H1 (cell line): Measurements from ENCODE around the gene RIMBP2. TPM values are rescaled to one million over a fixed set of nuclear protein-coding genes. Genes with fewer than 3 reads are reported as not detected.

ENCODE experiments used
- CTCF ChIA-PET: fragments of 300-600 bp; sonication (Branson Sonifier 250); formaldehyde crosslinking; loops from one replicate; lab custom pipeline; 2021; ENCODE audit not compliant: partially characterized antibody; lab: Charles Lee
- POLR2A ChIA-PET: fragments of 300-600 bp; sonication (Branson Sonifier 250); formaldehyde crosslinking; loops from one replicate; lab custom pipeline; 2021; ENCODE audit warnings: inconsistent platforms; ENCODE audit not compliant: partially characterized antibody; lab: Charles Lee
- DNase-seq, 2 experiments: peaks; one replicate each; pipeline versions ENCODE4 v3.0.0 to v3.0.0-alpha.2; 2010 to 2022; ENCODE audit warnings: low spot score in 2 of 2, low read depth in 1 of 2, mixed read lengths in 1 of 2
- FAIRE-seq: peaks from 2 replicates; lab custom pipeline; 2011; peaks lifted over from hg19 to GRCh38; lab: Jason Lieb, UNC
- H2AFZ ChIP-seq: 2 replicates; pipeline ENCODE4 v1.8.1; 2012; ENCODE audit warnings: low read length, inconsistent platforms
- H2AK5ac ChIP-seq: 2 replicates; pipeline ENCODE4 v1.6.1; 2013; ENCODE audit warnings: low read depth, low read length
- H2BK120ac ChIP-seq: replicated peaks from 2 replicates; pipeline ENCODE3; 2013; ENCODE audit warnings: low read depth, low read length, inconsistent platforms
- H2BK12ac ChIP-seq: 2 replicates; pipeline ENCODE4 v1.6.1; 2013; ENCODE audit warnings: low read depth, low read length
- H2BK15ac ChIP-seq: 2 replicates; pipeline ENCODE4 v1.6.1; 2013; ENCODE audit warnings: low read length
- H2BK20ac ChIP-seq: 2 replicates; pipeline ENCODE4 v1.6.1; 2013; ENCODE audit warnings: low read length
- H2BK5ac ChIP-seq: 2 replicates; pipeline ENCODE4 v1.6.1; 2013; ENCODE audit warnings: low read depth, low read length
- H3K14ac ChIP-seq: 2 replicates; pipeline ENCODE4 v1.6.1; 2013; ENCODE audit warnings: inconsistent platforms; ENCODE audit not compliant: insufficient read length
- H3K18ac ChIP-seq: 2 replicates; pipeline ENCODE4 v1.6.1; 2013; ENCODE audit warnings: low read length; ENCODE audit errors: extremely low read depth
- H3K23ac ChIP-seq: 2 replicates; pipeline ENCODE4 v1.6.1; 2013; ENCODE audit warnings: inconsistent platforms; ENCODE audit not compliant: insufficient read length
- H3K23me2 ChIP-seq: 2 replicates; pipeline ENCODE4 v1.6.1; 2013; ENCODE audit warnings: low read depth, low read length
- H3K27ac ChIP-seq: 2 replicates; pipeline ENCODE4 v1.6.1; 2011; ENCODE audit warnings: low read depth, low read length, inconsistent platforms
- H3K27me3 ChIP-seq, 4 experiments: replicated peaks in 1 of 4; 1 replicate in 1 of 4; 2 replicates in 3 of 4; pipeline versions ENCODE4 v1.6.1 to v1.8.1; 2011 to 2013; ENCODE audit warnings: low read length in 3 of 4, mild to moderate bottlenecking in 3 of 4, inconsistent platforms in 2 of 4, mixed read lengths in 2 of 4, moderate library complexity in 1 of 4; ENCODE audit not compliant: control insufficient read depth in 3 of 4, insufficient read depth in 3 of 4; ENCODE audit errors: extremely low read depth in 1 of 4
- H3K36me3 ChIP-seq, 4 experiments: 2 replicates each; pipeline versions ENCODE4 v1.6.1 to v1.8.1; 2011 to 2013; ENCODE audit warnings: mild to moderate bottlenecking in 4 of 4, low read length in 3 of 4, moderate library complexity in 2 of 4, control low read depth in 1 of 4, inconsistent platforms in 1 of 4; ENCODE audit not compliant: insufficient read depth in 4 of 4, control insufficient read depth in 2 of 4
- H3K4ac ChIP-seq: replicated peaks from 2 replicates; pipeline ENCODE3; 2013; ENCODE audit warnings: low read length, low read depth, mixed read lengths, inconsistent platforms; ENCODE audit not compliant: insufficient read length
- H3K4me1 ChIP-seq, 4 experiments: replicated peaks in 1 of 4; 1 replicate in 1 of 4; 2 replicates in 3 of 4; pipeline versions ENCODE4 v1.6.1 to v1.8.1; 2011 to 2013; ENCODE audit warnings: low read length in 3 of 4, inconsistent platforms in 2 of 4, mixed read lengths in 1 of 4; ENCODE audit not compliant: insufficient read depth in 4 of 4, control insufficient read depth in 3 of 4
- H3K4me2 ChIP-seq, 2 experiments: 2 replicates each; pipeline versions ENCODE4 v1.6.1 to v1.8.1; 2011 to 2013; ENCODE audit warnings: low read depth in 2 of 2, low read length in 2 of 2, control low read depth in 1 of 2, inconsistent platforms in 1 of 2, mild to moderate bottlenecking in 1 of 2; ENCODE audit not compliant: insufficient read depth in 1 of 2
- H3K4me3 ChIP-seq, 4 experiments: fragments of 200-600, 300-600 bp in 1 of 4; sonication (generic), shearing (Covaris generic), sonication (Bioruptor Twin) in 1 of 4; 2 replicates each; pipeline versions ENCODE4 v1.5.1 to v1.8.1; 2011 to 2016; ENCODE audit warnings: low read length in 4 of 4, low read depth in 3 of 4, control low read depth in 2 of 4, inconsistent platforms in 2 of 4, mild to moderate bottlenecking in 2 of 4, mixed read lengths in 1 of 4, moderate library complexity in 1 of 4; ENCODE audit not compliant: insufficient read depth in 2 of 4; ENCODE audit errors: extremely low read depth in 1 of 4
- H3K56ac ChIP-seq: replicated peaks from 2 replicates; pipeline ENCODE3; 2013; ENCODE audit warnings: low read depth, mild to moderate bottlenecking, mixed read lengths, low read length, inconsistent platforms; ENCODE audit not compliant: insufficient read length
- H3K79me1 ChIP-seq: 2 replicates; pipeline ENCODE4 v1.6.1; 2013; ENCODE audit warnings: low read depth, low read length, control low read depth
- H3K79me2 ChIP-seq, 2 experiments: 2 replicates each; pipeline versions ENCODE4 v1.6.1 to v1.8.1; 2012 to 2013; ENCODE audit warnings: low read length in 2 of 2, mild to moderate bottlenecking in 2 of 2, inconsistent platforms in 1 of 2; ENCODE audit not compliant: insufficient read depth in 2 of 2, control insufficient read depth in 1 of 2
- H3K9ac ChIP-seq, 4 experiments: replicated peaks in 1 of 4; 1 replicate in 1 of 4; 2 replicates in 3 of 4; pipeline versions ENCODE4 v1.6.1 to v1.8.1; 2011 to 2013; ENCODE audit warnings: low read depth in 3 of 4, low read length in 3 of 4, control low read depth in 2 of 4, mild to moderate bottlenecking in 2 of 4, moderate library complexity in 2 of 4, inconsistent platforms in 1 of 4; ENCODE audit errors: extremely low read depth in 1 of 4
- H3K9me3 ChIP-seq, 2 experiments: 2 replicates each; pipeline versions ENCODE4 v1.6.1 to v1.8.1; 2012 to 2013; ENCODE audit warnings: mild to moderate bottlenecking in 2 of 2, moderate library complexity in 2 of 2, control low read depth in 1 of 2, inconsistent platforms in 1 of 2, low read depth in 1 of 2, low read length in 1 of 2, mixed read lengths in 1 of 2; ENCODE audit not compliant: insufficient read depth in 2 of 2
- H4K20me1 ChIP-seq, 2 experiments: replicated peaks in 1 of 2; 2 replicates each; pipeline versions ENCODE3 to v1.8.1; 2011 to 2013; ENCODE audit warnings: inconsistent platforms in 2 of 2, low read length in 2 of 2, mild to moderate bottlenecking in 1 of 2; ENCODE audit not compliant: insufficient read depth in 2 of 2, control insufficient read depth in 1 of 2
- H4K5ac ChIP-seq: 2 replicates; pipeline ENCODE4 v1.6.1; 2013; ENCODE audit warnings: low read length, low read depth, mixed read lengths, inconsistent platforms; ENCODE audit not compliant: insufficient read length
- H4K8ac ChIP-seq: 2 replicates; pipeline ENCODE4 v1.8.0; 2013; ENCODE audit warnings: mild to moderate bottlenecking, moderate library complexity, low read length, inconsistent platforms; ENCODE audit not compliant: insufficient read depth; ENCODE audit errors: extremely low read depth
- H4K91ac ChIP-seq: replicated peaks from 2 replicates; pipeline ENCODE3; 2013; ENCODE audit warnings: low read length, mixed read lengths, inconsistent platforms; ENCODE audit not compliant: insufficient read length
- ATF2 ChIP-seq: IDR thresholded peaks from 2 replicates; pipeline ENCODE4 v1.6.1; 2012; ENCODE audit warnings: low read length, inconsistent platforms
- BACH1 ChIP-seq: IDR thresholded peaks from 2 replicates; pipeline ENCODE4 v1.6.1; 2012; ENCODE audit warnings: low read length, improper control_type of control experiment
- BRCA1 ChIP-seq: IDR thresholded peaks from 2 replicates; pipeline ENCODE4 v1.6.1; 2012; ENCODE audit warnings: low read depth, low read length, improper control_type of control experiment
- CTBP2 ChIP-seq: IDR thresholded peaks from 2 replicates; pipeline ENCODE4 v1.7.0; 2011; ENCODE audit warnings: borderline replicate concordance, mild to moderate bottlenecking, moderate library complexity, mixed read lengths, low read length; ENCODE audit not compliant: insufficient read depth, insufficient read length
- E2F6 ChIP-seq: IDR thresholded peaks from 2 replicates; pipeline ENCODE4 v1.6.1; 2012; ENCODE audit warnings: inconsistent platforms
- JUN ChIP-seq: IDR thresholded peaks from 2 replicates; pipeline ENCODE4 v1.6.1; 2011; ENCODE audit warnings: low read depth, mild to moderate bottlenecking, improper control_type of control experiment, low read length
- JUND ChIP-seq: IDR thresholded peaks from 2 replicates; pipeline ENCODE4 v1.6.1; 2011; ENCODE audit warnings: mild to moderate bottlenecking, improper control_type of control experiment, low read length
- NANOG ChIP-seq: IDR thresholded peaks from 2 replicates; pipeline ENCODE4 v1.6.1; 2011; ENCODE audit warnings: low read length, low read depth, mild to moderate bottlenecking, inconsistent platforms; ENCODE audit not compliant: insufficient read depth, poor library complexity, severe bottlenecking
- PHF8 ChIP-seq: fragments of 200-600 bp; sonication (generic); conservative IDR thresholded peaks from 2 replicates; pipeline ENCODE4 v1.7.1; 2012; ENCODE audit warnings: low read depth, mild to moderate bottlenecking, inconsistent platforms, low read length, moderate library complexity
- POLR2A ChIP-seq, 2 experiments: IDR thresholded peaks; 1 replicate in 1 of 2; 2 replicates in 1 of 2; pipeline ENCODE4 v1.6.1; 2011; ENCODE audit warnings: low read depth in 2 of 2, low read length in 2 of 2, mild to moderate bottlenecking in 2 of 2; ENCODE audit errors: control extremely low read depth in 1 of 2
- RBBP5 ChIP-seq: IDR thresholded peaks from 2 replicates; pipeline ENCODE4 v1.7.1; 2012; ENCODE audit warnings: low read depth, mild to moderate bottlenecking, inconsistent platforms, low read length, moderate library complexity, borderline replicate concordance
- SRF ChIP-seq: IDR thresholded peaks from 2 replicates; pipeline ENCODE4 v1.6.1; 2011; ENCODE audit warnings: mild to moderate bottlenecking, low read depth, low read length, moderate library complexity
- TEAD4 ChIP-seq: IDR thresholded peaks from 2 replicates; pipeline ENCODE4 v1.6.1; 2012; ENCODE audit warnings: low read depth, low read length, inconsistent platforms, mixed read lengths
- WGBS, 2 experiments: shearing (Covaris generic) in 1 of 2; methylation state at CpG; one replicate each; pipeline versions ENCODE4 v1.1.6 to v1.1.7; 2013 to 2015; ENCODE audit warnings: low lambda C conversion rate in 2 of 2, mixed read lengths in 2 of 2, inconsistent platforms in 1 of 2, low coverage in 1 of 2, missing lambda C conversion rate in 1 of 2; ENCODE audit not compliant: insufficient replicate concordance in 2 of 2, insufficient coverage in 1 of 2, insufficient read length in 1 of 2; ENCODE audit errors: extremely low coverage in 1 of 2, missing lambda C conversion rate in 1 of 2; 5-methylcytosine and 5-hydroxymethylcytosine counted together
- polyA plus RNA-seq, 7 experiments: library from polyadenylated mRNA; depleted of rRNA in 3 of 7; stranded (reverse) in 5 of 7; unstranded in 2 of 7; fragments of >200 nt in 5 of 7; fragments of 200-250 nt in 2 of 7; gene quantifications; 1 replicate in 5 of 7; 2 replicates in 1 of 7; 4 replicates in 1 of 7; pipeline versions ENCODE4 v1.2.1 to v1.2.3, GENCODE V29; 2011 to 2013; ENCODE audit warnings: missing spikeins in 2 of 7, mixed read lengths in 2 of 7
- total RNA-seq: library from RNA; stranded (reverse); fragmentation: NEBNext Ultra II Directional; extraction: Animal tissue kit (Norgen Biotek cat#: 25700); gene quantifications from 2 replicates; pipeline ENCODE4 v1.2.1, GENCODE V29; 2021

RIMBP2 gene
- total and polyA plus RNA-seq, 2 of the 8 experiments (the other 6 are each of a cell fraction or from before 2014, with no cell fraction given) = 0.18 to 0.65 TPM

GRCh38 chr12:130494736-130495135 is 221.4 kb downstream of the RIMBP2 start:
- H3K56ac ChIP-seq = no peak overlapping the region
- ChIA-PET CTCF (no interaction called here), POLR2A (no interaction called here)
- H2BK5ac ChIP-seq = no peak overlapping the region
- no peaks in the 10 kb centered on the region for H4K20me1 ChIP-seq
- no peak overlapping the region for H2BK12ac ChIP-seq
- H3K9me3 ChIP-seq = no peaks in the 10 kb centered on the region
- H3K4ac ChIP-seq = no peak overlapping the region
- no peak overlapping the region for H3K23ac ChIP-seq
- no peaks in the 10 kb centered on the region for H3K79me1 ChIP-seq
- H4K91ac ChIP-seq = no peak overlapping the region
- no peak overlapping the region for H2BK120ac ChIP-seq
- H3K9ac ChIP-seq = no peak overlapping the region
- H3K4me3 ChIP-seq = no peak overlapping the region
- H2BK20ac ChIP-seq = no peak overlapping the region
- DNase-seq (no peak), FAIRE-seq (no peak)
- no peaks in the 10 kb centered on the region for H3K79me2 ChIP-seq
- WGBS, 2 experiments = 97% methylated on average over 8 of the region's 8 CpGs; no CpG with 5 or more reads in 1 of the 2 experiments
- H3K18ac ChIP-seq = no peak overlapping the region
- no peak overlapping the region for H2AK5ac ChIP-seq
- no peak overlapping the region for H4K8ac ChIP-seq
- H2AFZ ChIP-seq = no peak overlapping the region
- no peak overlapping the region for H3K4me2 ChIP-seq
- no peak overlapping the region for H3K14ac ChIP-seq
- H2BK15ac ChIP-seq = no peak overlapping the region
- no peaks in the 10 kb centered on the region for H3K23me2 ChIP-seq
- H3K27me3 ChIP-seq = no peaks in the 10 kb centered on the region
- H3K4me1 ChIP-seq = no peaks in the 10 kb centered on the region
- H4K5ac ChIP-seq = no peak overlapping the region
- H3K36me3 ChIP-seq = no peaks in the 10 kb centered on the region
- H3K27ac ChIP-seq = no peak overlapping the region
- TF ChIP-seq SRF = no peak
- no peak for TF ChIP-seq TEAD4
- TF ChIP-seq NANOG = no peak
- no peak for TF ChIP-seq POLR2A (IDR thresholded peaks at IDR 0.05; ENCODE audit: control extremely low read depth in 1 of 2, low read depth in 2 of 2, low read length in 2 of 2)
- TF ChIP-seq E2F6 = no peak
- TF ChIP-seq CTBP2 = no peak
- no peak for TF ChIP-seq ATF2
- TF ChIP-seq RBBP5 = no peak
- no peak for TF ChIP-seq JUND
- TF ChIP-seq JUN = no peak
- TF ChIP-seq PHF8 = no peak
- TF ChIP-seq BRCA1 = no peak
- no peak for TF ChIP-seq BACH1
